DND-41 (cell line): Measurements from ENCODE around the gene MYH9.

ENCODE experiments used
- ATAC-seq: fragments of 200-7000 bp; cut with Tn5 transposase; 3 replicates; pipeline ENCODE4 v1.9.1; 2021; ENCODE audit warnings: low read depth; ENCODE audit not compliant: insufficient read depth
- DNase-seq: peaks from one replicate; pipeline ENCODE4 v3.0.0-alpha.2; 2020
- H2AFZ ChIP-seq: 2 replicates; pipeline ENCODE4 v1.6.0; 2012; ENCODE audit warnings: low read depth, low read length
- H3K27ac ChIP-seq: 2 replicates; pipeline ENCODE4 v1.5.1; 2012; ENCODE audit warnings: low read length, inconsistent platforms
- H3K27me3 ChIP-seq: fragments of 200-600 bp; sonication (generic); 2 replicates; pipeline ENCODE4 v1.6.0; 2012; ENCODE audit warnings: low read length, mild to moderate bottlenecking, inconsistent platforms; ENCODE audit not compliant: insufficient read depth, poor library complexity
- H3K36me3 ChIP-seq: 2 replicates; pipeline ENCODE4 v1.5.1; 2012; ENCODE audit warnings: low read length, inconsistent platforms; ENCODE audit not compliant: insufficient read depth
- H3K4me1 ChIP-seq: 2 replicates; pipeline ENCODE4 v1.5.1; 2012; ENCODE audit warnings: mild to moderate bottlenecking, low read length; ENCODE audit not compliant: insufficient read depth
- H3K4me2 ChIP-seq: 2 replicates; pipeline ENCODE4 v1.6.0; 2012; ENCODE audit warnings: mild to moderate bottlenecking, moderate library complexity, low read length, inconsistent platforms; ENCODE audit not compliant: insufficient read depth
- H3K4me3 ChIP-seq, 2 experiments: fragments of 200-600 bp in 1 of 2; shearing (Covaris generic) in 1 of 2; 2 replicates each; pipeline ENCODE4 v1.5.1; 2012 to 2016; ENCODE audit warnings: inconsistent platforms in 2 of 2, low read length in 2 of 2, mild to moderate bottlenecking in 2 of 2, low read depth in 1 of 2, moderate library complexity in 1 of 2
- H3K79me2 ChIP-seq: 2 replicates; pipeline ENCODE4 v1.6.0; 2012; ENCODE audit warnings: low read length, inconsistent platforms; ENCODE audit not compliant: insufficient read depth
- H3K9ac ChIP-seq: 2 replicates; pipeline ENCODE4 v1.6.0; 2012; ENCODE audit warnings: low read depth, mild to moderate bottlenecking, inconsistent platforms, low read length, moderate library complexity
- H3K9me3 ChIP-seq: 2 replicates; pipeline ENCODE4 v1.5.1; 2012; ENCODE audit warnings: low read length, moderate library complexity, mild to moderate bottlenecking, inconsistent platforms; ENCODE audit not compliant: insufficient read depth, severe bottlenecking
- H4K20me1 ChIP-seq: 2 replicates; pipeline ENCODE4 v1.6.0; 2012; ENCODE audit warnings: low read length; ENCODE audit not compliant: insufficient read depth
- EZH2 ChIP-seq: IDR thresholded peaks from 3 replicates; pipeline ENCODE4 v1.6.1; 2012; ENCODE audit warnings: borderline replicate concordance, low read depth, mild to moderate bottlenecking, moderate library complexity, low read length, inconsistent platforms; ENCODE audit not compliant: severe bottlenecking
- TF ChIP-seq, protein P1 (sequence below): IDR thresholded peaks from 2 replicates; pipeline ENCODE4 v1.5.1; 2012; ENCODE audit warnings: borderline replicate concordance, low read length, moderate library complexity, mild to moderate bottlenecking; ENCODE audit not compliant: poor library complexity, severe bottlenecking; ENCODE audit errors: extremely low read depth

The MYH9 gene

DNA sequence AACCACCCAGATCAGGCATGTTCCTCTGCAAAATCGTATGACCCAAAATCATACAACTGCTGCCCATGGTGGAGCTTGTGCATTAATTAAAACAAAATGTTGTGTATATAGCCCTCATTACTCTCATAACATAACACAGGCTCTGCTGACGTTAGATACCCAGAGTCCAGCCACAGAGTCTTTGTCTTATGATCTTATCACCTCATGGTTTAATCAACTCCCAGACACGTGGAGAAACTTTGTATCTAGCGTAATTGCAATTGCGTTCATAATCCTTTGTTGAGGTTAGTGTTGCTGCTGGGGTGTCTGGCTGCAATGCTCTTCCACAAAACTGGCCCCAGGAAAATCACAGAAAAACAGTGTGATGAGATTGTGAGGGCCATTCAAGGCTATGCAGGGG lies 139.8 kb downstream of the MYH9 start:
- Histone ChIP-seq H3K27ac (no peak overlapping the region), H2AFZ (no peak overlapping the region), H3K4me3 (no peak overlapping the region), H4K20me1 (no peaks in the 10 kb centered on the region), H3K4me1 (peaks cover 7% of the 10 kb centered on the region), H3K27me3 (no peaks in the 10 kb centered on the region), H3K9me3 (peaks cover 2% of the 10 kb centered on the region), H3K4me2 (no peak overlapping the region), H3K36me3 (no peaks in the 10 kb centered on the region), H3K9ac (no peak overlapping the region), H3K79me2 (no peaks in the 10 kb centered on the region)
- DNase-seq = no peak
- no peak for TF ChIP-seq EZH2
- TF ChIP-seq, protein P1, sequence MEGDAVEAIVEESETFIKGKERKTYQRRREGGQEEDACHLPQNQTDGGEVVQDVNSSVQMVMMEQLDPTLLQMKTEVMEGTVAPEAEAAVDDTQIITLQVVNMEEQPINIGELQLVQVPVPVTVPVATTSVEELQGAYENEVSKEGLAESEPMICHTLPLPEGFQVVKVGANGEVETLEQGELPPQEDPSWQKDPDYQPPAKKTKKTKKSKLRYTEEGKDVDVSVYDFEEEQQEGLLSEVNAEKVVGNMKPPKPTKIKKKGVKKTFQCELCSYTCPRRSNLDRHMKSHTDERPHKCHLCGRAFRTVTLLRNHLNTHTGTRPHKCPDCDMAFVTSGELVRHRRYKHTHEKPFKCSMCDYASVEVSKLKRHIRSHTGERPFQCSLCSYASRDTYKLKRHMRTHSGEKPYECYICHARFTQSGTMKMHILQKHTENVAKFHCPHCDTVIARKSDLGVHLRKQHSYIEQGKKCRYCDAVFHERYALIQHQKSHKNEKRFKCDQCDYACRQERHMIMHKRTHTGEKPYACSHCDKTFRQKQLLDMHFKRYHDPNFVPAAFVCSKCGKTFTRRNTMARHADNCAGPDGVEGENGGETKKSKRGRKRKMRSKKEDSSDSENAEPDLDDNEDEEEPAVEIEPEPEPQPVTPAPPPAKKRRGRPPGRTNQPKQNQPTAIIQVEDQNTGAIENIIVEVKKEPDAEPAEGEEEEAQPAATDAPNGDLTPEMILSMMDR = no peak
- no peak for ATAC-seq

DNA sequence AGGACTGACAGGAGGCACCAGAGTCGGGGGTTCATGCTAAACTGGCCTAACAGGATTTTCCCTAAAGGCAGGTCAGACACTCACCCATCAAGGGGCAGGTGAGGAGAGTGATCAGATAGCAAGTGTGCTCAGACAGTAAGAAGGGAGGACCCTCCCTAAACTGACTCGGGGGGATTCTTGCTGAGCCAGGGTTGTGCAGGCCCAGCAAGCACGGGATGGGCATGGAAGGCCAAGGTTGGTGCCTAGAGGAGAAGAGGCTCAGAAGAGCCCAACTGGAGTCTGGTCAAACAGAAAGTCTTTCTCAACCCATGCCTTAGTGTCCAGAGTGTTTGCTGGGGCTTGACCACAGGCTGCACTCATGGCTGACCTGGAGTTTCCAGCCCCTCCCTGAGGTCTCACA lies 141.0 kb downstream of the MYH9 start:
- Histone ChIP-seq H4K20me1 (no peaks in the 10 kb centered on the region), H3K79me2 (no peaks in the 10 kb centered on the region), H3K36me3 (no peaks in the 10 kb centered on the region), H3K4me1 (no peaks in the 10 kb centered on the region), H3K27ac (no peak overlapping the region), H3K9ac (no peak overlapping the region), H3K9me3 (peaks cover 2% of the 10 kb centered on the region), H3K4me3 (no peak overlapping the region), H2AFZ (no peak overlapping the region), H3K4me2 (no peak overlapping the region), H3K27me3 (no peaks in the 10 kb centered on the region)
- DNase-seq (no peak), ATAC-seq (no peak)
- TF ChIP-seq EZH2 = no peak
- TF ChIP-seq, protein P1 = no peak

DNA sequence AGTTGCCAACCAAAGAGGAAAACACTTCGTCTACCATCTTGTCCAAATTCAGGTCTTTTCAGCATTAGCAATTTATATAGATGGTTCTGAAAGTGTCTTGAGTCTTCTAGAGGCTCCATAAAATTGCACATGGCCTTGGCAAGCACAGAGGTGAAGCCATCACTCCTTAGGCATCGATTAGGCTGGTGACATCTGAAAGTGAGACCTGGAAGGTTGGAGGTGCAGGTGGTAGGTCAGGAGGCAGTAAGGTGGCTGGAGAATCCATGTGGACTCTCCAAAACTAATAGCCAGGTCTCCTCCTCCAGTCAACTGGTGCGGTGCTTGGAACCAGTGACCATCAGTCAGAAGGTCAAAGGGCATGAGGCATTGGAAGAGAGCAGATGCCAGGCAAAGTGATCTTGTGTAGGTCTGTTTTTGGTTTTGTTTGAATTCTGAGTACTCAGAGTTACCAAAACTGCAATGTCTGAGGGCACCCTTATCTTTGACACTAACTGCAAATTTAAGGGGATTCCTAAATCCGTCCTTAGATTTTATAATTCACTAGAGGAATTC lies 141.9 kb downstream of the MYH9 start:
- Histone ChIP-seq H3K4me2 (no peak overlapping the region), H3K27ac (no peak overlapping the region), H3K36me3 (no peaks in the 10 kb centered on the region), H3K9ac (no peak overlapping the region), H3K9me3 (peaks cover 2% of the 10 kb centered on the region), H3K4me3 (no peak overlapping the region), H4K20me1 (no peaks in the 10 kb centered on the region), H3K79me2 (no peaks in the 10 kb centered on the region), H3K27me3 (no peaks in the 10 kb centered on the region), H2AFZ (no peak overlapping the region), H3K4me1 (no peaks in the 10 kb centered on the region)
- DNase-seq (no peak), ATAC-seq (no peak)
- TF ChIP-seq, protein P1 = no peak
- no peak for TF ChIP-seq EZH2
